ENCODE measurements around the gene CMTM6. TPM values are rescaled to one million over a fixed set of nuclear protein-coding genes. Genes with fewer than 3 reads are reported as not detected.
"Not testable (repeated sequence)": the region's sequence is repeated elsewhere in the genome, so short reads cannot be mapped to it uniquely, and the experiment has no call there.

Gene CMTM6
- total RNA-seq, 1 experiment from 2014 or later = 48.2 TPM

- not testable (repeated sequence) for H3K27me3 ChIP-seq (ENCODE audit: control insufficient read depth, insufficient read depth, low read length); H3K36me3 ChIP-seq (replicated peaks; ENCODE audit: control insufficient read depth, insufficient read depth, low read length); H3K4me3 ChIP-seq (ENCODE audit: insufficient read depth, low read depth, low read length); DNase-seq
These were observed 37.9 kb downstream of the CMTM6 start for GRCh38 chr3:32464726-32465125.

GRCh38 chr3:32463415-32463814 lies 39.2 kb downstream of the CMTM6 start:
- H3K4me3 ChIP-seq (ENCODE audit: insufficient read depth, low read depth, low read length); H3K27me3 ChIP-seq (ENCODE audit: control insufficient read depth, insufficient read depth, low read length); H3K36me3 ChIP-seq (replicated peaks; ENCODE audit: control insufficient read depth, insufficient read depth, low read length); DNase-seq: not testable (repeated sequence)

- H3K36me3 ChIP-seq (replicated peaks; ENCODE audit: control insufficient read depth, insufficient read depth, low read length); DNase-seq; H3K27me3 ChIP-seq (ENCODE audit: control insufficient read depth, insufficient read depth, low read length); H3K4me3 ChIP-seq (ENCODE audit: insufficient read depth, low read depth, low read length): not testable (repeated sequence)
These were observed 40.3 kb downstream of the CMTM6 start for GRCh38 chr3:32462191-32462986.

GRCh38 chr3:32460817-32461496 lies 41.7 kb downstream of the CMTM6 start:
- not testable (repeated sequence) for H3K4me3 ChIP-seq (ENCODE audit: insufficient read depth, low read depth, low read length); H3K36me3 ChIP-seq (replicated peaks; ENCODE audit: control insufficient read depth, insufficient read depth, low read length); H3K27me3 ChIP-seq (ENCODE audit: control insufficient read depth, insufficient read depth, low read length); DNase-seq

- DNase-seq = peak; percentile 93
- Histone ChIP-seq H3K27me3 (ENCODE audit: control insufficient read depth, insufficient read depth, low read length) (no peaks in the 10 kb centered on the region), H3K36me3 (replicated peaks; ENCODE audit: control insufficient read depth, insufficient read depth, low read length) (no peaks in the 10 kb centered on the region; the same call in 1 of the 2 replicates), H3K4me3 (ENCODE audit: insufficient read depth, low read depth, low read length) (no peak overlapping the region)
These were observed 42.5 kb downstream of the CMTM6 start for GRCh38 chr3:32460031-32460749.

GRCh38 chr3:32459450-32459849 lies 43.2 kb downstream of the CMTM6 start:
- Histone ChIP-seq H3K4me3 (ENCODE audit: insufficient read depth, low read depth, low read length) (no peak overlapping the region), H3K36me3 (replicated peaks; ENCODE audit: control insufficient read depth, insufficient read depth, low read length) (no peaks in the 10 kb centered on the region; the same call in 1 of the 2 replicates), H3K27me3 (ENCODE audit: control insufficient read depth, insufficient read depth, low read length) (no peaks in the 10 kb centered on the region)
- no peak for DNase-seq

GRCh38 chr3:32457971-32458471 lies 44.6 kb downstream of the CMTM6 start:
- DNase-seq = no peak
- Histone ChIP-seq H3K27me3 (ENCODE audit: control insufficient read depth, insufficient read depth, low read length) (no peaks in the 10 kb centered on the region), H3K36me3 (replicated peaks; ENCODE audit: control insufficient read depth, insufficient read depth, low read length) (no peaks in the 10 kb centered on the region; the same call in 1 of the 2 replicates), H3K4me3 (ENCODE audit: insufficient read depth, low read depth, low read length) (no peak overlapping the region)

GRCh38 chr3:32456429-32457130 lies 46.1 kb downstream of the CMTM6 start:
- peaks cover 4% of the 10 kb centered on the region for H3K36me3 ChIP-seq (replicated peaks; ENCODE audit: control insufficient read depth, insufficient read depth, low read length)
- no peaks in the 10 kb centered on the region for H3K27me3 ChIP-seq (ENCODE audit: control insufficient read depth, insufficient read depth, low read length)
- H3K4me3 ChIP-seq (ENCODE audit: insufficient read depth, low read depth, low read length) = no peak overlapping the region
- no peak for DNase-seq

- H3K36me3 ChIP-seq (replicated peaks; ENCODE audit: control insufficient read depth, insufficient read depth, low read length) = peaks cover 4% of the 10 kb centered on the region
- H3K4me3 ChIP-seq (ENCODE audit: insufficient read depth, low read depth, low read length) = no peak overlapping the region
- no peak for DNase-seq
- no peaks in the 10 kb centered on the region for H3K27me3 ChIP-seq (ENCODE audit: control insufficient read depth, insufficient read depth, low read length)
These were observed 46.8 kb downstream of the CMTM6 start for GRCh38 chr3:32455609-32456428.

GRCh38 chr3:32454731-32455608 lies 47.7 kb downstream of the CMTM6 start:
- H3K27me3 ChIP-seq (ENCODE audit: control insufficient read depth, insufficient read depth, low read length) = no peaks in the 10 kb centered on the region
- peaks cover 4% of the 10 kb centered on the region for H3K36me3 ChIP-seq (replicated peaks; ENCODE audit: control insufficient read depth, insufficient read depth, low read length)
- no peak for DNase-seq
- no peak overlapping the region for H3K4me3 ChIP-seq (ENCODE audit: insufficient read depth, low read depth, low read length)

GRCh38 chr3:32454111-32454510 lies 48.5 kb downstream of the CMTM6 start:
- no peaks in the 10 kb centered on the region for H3K27me3 ChIP-seq (ENCODE audit: control insufficient read depth, insufficient read depth, low read length)

GRCh38 chr3:32453346-32453745 lies 49.3 kb downstream of the CMTM6 start:
- H3K27me3 ChIP-seq (ENCODE audit: control insufficient read depth, insufficient read depth, low read length) = no peaks in the 10 kb centered on the region
- no peak for DNase-seq

More at GRCh38 chr3:32454111-32454510, 48.5 kb downstream of the CMTM6 start:
- H3K4me3 ChIP-seq (ENCODE audit: insufficient read depth, low read depth, low read length) = no peak overlapping the region
- H3K36me3 ChIP-seq (replicated peaks; ENCODE audit: control insufficient read depth, insufficient read depth, low read length) = peaks cover 4% of the 10 kb centered on the region
- DNase-seq = no peak

GRCh38 chr3:32452009-32452408 lies 50.6 kb downstream of the CMTM6 start:
- Histone ChIP-seq H3K4me3 (ENCODE audit: insufficient read depth, low read depth, low read length) (no peak overlapping the region), H3K27me3 (ENCODE audit: control insufficient read depth, insufficient read depth, low read length) (no peaks in the 10 kb centered on the region), H3K36me3 (replicated peaks; ENCODE audit: control insufficient read depth, insufficient read depth, low read length) (peaks cover 4% of the 10 kb centered on the region)
- no peak for DNase-seq

More at GRCh38 chr3:32453346-32453745, 49.3 kb downstream of the CMTM6 start:
- Histone ChIP-seq H3K4me3 (ENCODE audit: insufficient read depth, low read depth, low read length) (no peak overlapping the region), H3K36me3 (replicated peaks; ENCODE audit: control insufficient read depth, insufficient read depth, low read length) (peaks cover 4% of the 10 kb centered on the region)

Data from H7 (cell line).